Measurements from ENCODE around the gene UBE2G1. TPM values are rescaled to one million over a fixed set of nuclear protein-coding genes. Genes with fewer than 3 reads are reported as not detected.

UBE2G1 gene
- total and polyA plus RNA-seq, 10 of the 15 experiments (the other 5 are each of a cell fraction or from before 2014, with no cell fraction given): 24.4 to 139 (median 77.4) TPM

GRCh38 chr17:4362141-4362540, 4.3 kb downstream of the UBE2G1 start:
- DNase-seq (ENCODE audit: low read depth, low spot score) (no peak), FAIRE-seq (no peak), ATAC-seq (no peak)
- ChIA-PET POLR2A (no interaction called here), CTCF (interaction anchor here (1.3 to 1.9 kb wide), 2 partner anchors 32 to 146 kb away, joined by 3 to 7 read pairs; no protein-coding TSS in a partner anchor), RAD21 (ENCODE audit: unreplicated experiment) (no interaction called here), SMC1A (ENCODE audit: uncharacterized antibody, unreplicated experiment) (no interaction called here)
- H3K27me3 ChIP-seq (replicated peaks in 1 of 2; ENCODE audit: control insufficient read depth in 2 of 2, insufficient read depth in 2 of 2, low read length in 1 of 2): no peaks in the 10 kb centered on the region
- H4K20me1 ChIP-seq (ENCODE audit: control insufficient read depth, insufficient read depth): no peaks in the 10 kb centered on the region; the same call in 1 of the 2 replicates
- H3K4me1 ChIP-seq (ENCODE audit: control insufficient read depth, insufficient read depth, low read length): peaks cover 21% of the 10 kb centered on the region
- intact Hi-C loops (cut with micrococcal nuclease; ENCODE audit: unreplicated experiment): no loop called here
- no TSS peak for BruUV-seq (replicated peaks)
- H3K27ac ChIP-seq (ENCODE audit: control insufficient read depth, insufficient read depth): no peak overlapping the region
- no peak overlapping the region for H2AFZ ChIP-seq (ENCODE audit: control insufficient read depth, low read depth, low read length)
- H3K4me3 ChIP-seq: peak overlapping the region; percentile 43; the same call in 1 of the 2 replicates
- H3K9me3 ChIP-seq (replicated peaks; ENCODE audit: control insufficient read depth, insufficient read depth, low read length): no peaks in the 10 kb centered on the region
- no peak overlapping the region for H3K9ac ChIP-seq (ENCODE audit: control insufficient read depth, insufficient read depth, low read length)
- 52% methylated on average over 4 of the region's 4 CpGs for WGBS (ENCODE audit: insufficient coverage, insufficient replicate concordance, low lambda C conversion rate, missing lambda C conversion rate)
- H3K79me2 ChIP-seq (ENCODE audit: control insufficient read depth, insufficient read depth, low read length): peaks cover 90% of the 10 kb centered on the region
- peak; percentile 15; the same call in 1 of the 2 replicates for TF ChIP-seq SMC3 (IDR thresholded peaks at IDR 0.05; ENCODE audit: borderline replicate concordance, low read length)
- peak in 2 of 3 experiments; percentile 26 to 34; a peak in 2 of 6 replicates for TF ChIP-seq CTCF (IDR thresholded peaks at IDR 0.05 in 2 of 3, conservative IDR thresholded peaks at IDR 0.05 in 1 of 3; ENCODE audit: control insufficient read depth in 2 of 3, extremely low read depth in 1 of 3, insufficient read depth in 1 of 3, low read depth in 3 of 3, low read length in 3 of 3)
- TF ChIP-seq RAD21 (IDR thresholded peaks at IDR 0.05; ENCODE audit: insufficient read depth, low read depth, low read length): peak; percentile 33
- TF ChIP-seq E4F1 (IDR thresholded peaks at IDR 0.05; ENCODE audit: borderline replicate concordance, partially characterized antibody): no peak
- no peaks in the 10 kb centered on the region; a peak in 2 of 4 replicates for H3K36me3 ChIP-seq (ENCODE audit: control insufficient read depth in 2 of 2, insufficient read depth in 2 of 2, low read length in 1 of 2)
- in situ Hi-C loops (cut with MboI): no loop called here
- H3K4me2 ChIP-seq (ENCODE audit: control insufficient read depth, insufficient read depth): no peak overlapping the region
